ENCODE data around the gene KAT2B. TPM values are rescaled to one million over a fixed set of nuclear protein-coding genes. Genes with fewer than 3 reads are reported as not detected.

The KAT2B gene
- total RNA-seq, 1 experiment from 2014 or later: 3.7 TPM

GRCh38 chr3:20154928-20155327 lies 114.7 kb downstream of the KAT2B start:
- POLR2A ChIA-PET: interaction anchor here (1.0 kb wide), 1 partner anchor 15 kb away, joined by 4 read pairs; no protein-coding TSS in a partner anchor
- no peaks in the 10 kb centered on the region for H3K9me3 ChIP-seq (ENCODE audit: control insufficient read depth in 1 of 2, insufficient read depth in 1 of 2, low read depth in 1 of 2, low read length in 2 of 2)
- H3K9me2 ChIP-seq (ENCODE audit: insufficient read depth): no peaks in the 10 kb centered on the region
- CTCF ChIA-PET: no interaction called here
- no peak overlapping the region for H3K9ac ChIP-seq (ENCODE audit: low read length)
- no peak for TF ChIP-seq SP1 (IDR thresholded peaks at IDR 0.05; ENCODE audit: low read depth)
- peak; percentile 33; the same call in 1 of the 2 replicates for TF ChIP-seq RAD21 (IDR thresholded peaks at IDR 0.05; ENCODE audit: low read depth)
- TF ChIP-seq EGR1 (IDR thresholded peaks at IDR 0.05; ENCODE audit: low read depth): no peak
- BruUV-seq (replicated peaks): no TSS peak
- H3K4me1 ChIP-seq (ENCODE audit: control insufficient read depth in 1 of 2, insufficient read depth in 2 of 2, low read length in 2 of 2): no peaks in the 10 kb centered on the region
- no peak overlapping the region for H3K27ac ChIP-seq (ENCODE audit: low read depth, low read length)
- no peak overlapping the region for H3K4me2 ChIP-seq (ENCODE audit: low read length)
- no peaks in the 10 kb centered on the region for H4K20me1 ChIP-seq (ENCODE audit: insufficient read depth)
- no peaks in the 10 kb centered on the region for H3K79me2 ChIP-seq (ENCODE audit: insufficient read depth, low read length)
- DNase-seq (ENCODE audit: low read depth, low spot score) (no peak), ATAC-seq (no peak)
- H3K27me3 ChIP-seq (ENCODE audit: insufficient read depth, low read length): no peaks in the 10 kb centered on the region
- H3K4me3 ChIP-seq (replicated peaks in 1 of 2; ENCODE audit: low read depth in 1 of 2, low read length in 2 of 2): no peak overlapping the region
- no peak overlapping the region for H2AFZ ChIP-seq (ENCODE audit: low read depth, low read length, poor library complexity, severe bottlenecking)
- H3K36me3 ChIP-seq (ENCODE audit: control insufficient read depth in 1 of 2, insufficient read depth in 2 of 2, low read length in 2 of 2): peaks cover 10 to 11% of the 10 kb centered on the region in 2 experiments; a peak in 3 of 4 replicates
- intact Hi-C loops (cut with micrococcal nuclease): loop anchor here (10.0 kb wide), 1 partner anchor 270 kb away; no protein-coding TSS in a partner anchor
- RAD21 ChIA-PET (ENCODE audit: low non-redundant PET in 1 of 2, low total read pairs in 2 of 2, uncharacterized antibody in 2 of 2, unreplicated experiment in 2 of 2): no interaction called here

GRCh38 chr3:20160230-20160629 lies 120.0 kb downstream of the KAT2B start:
- H3K36me3 ChIP-seq (ENCODE audit: control insufficient read depth in 1 of 2, insufficient read depth in 2 of 2, low read length in 2 of 2): peaks cover 13 to 19% of the 10 kb centered on the region in 2 experiments; a peak in 3 of 4 replicates
- no peak overlapping the region for H2AFZ ChIP-seq (ENCODE audit: low read depth, low read length, poor library complexity, severe bottlenecking)
- H3K27me3 ChIP-seq (ENCODE audit: insufficient read depth, low read length): no peaks in the 10 kb centered on the region
- no peaks in the 10 kb centered on the region for H3K4me1 ChIP-seq (ENCODE audit: control insufficient read depth in 1 of 2, insufficient read depth in 2 of 2, low read length in 2 of 2)
- DNase-seq (ENCODE audit: low read depth, low spot score) (no peak), ATAC-seq (no peak)
- CTCF ChIA-PET: no interaction called here
- RAD21 ChIA-PET (ENCODE audit: low non-redundant PET in 1 of 2, low total read pairs in 2 of 2, uncharacterized antibody in 2 of 2, unreplicated experiment in 2 of 2): no interaction called here
- intact Hi-C loops (cut with micrococcal nuclease): no loop called here
- no peaks in the 10 kb centered on the region for H3K79me2 ChIP-seq (ENCODE audit: insufficient read depth, low read length)
- no peak overlapping the region for H3K4me2 ChIP-seq (ENCODE audit: low read length)
- H3K9me2 ChIP-seq (ENCODE audit: insufficient read depth): no peaks in the 10 kb centered on the region
- BruUV-seq (replicated peaks): no TSS peak
- POLR2A ChIA-PET: no interaction called here
- H3K27ac ChIP-seq (ENCODE audit: low read depth, low read length): no peak overlapping the region
- no peak overlapping the region for H3K4me3 ChIP-seq (replicated peaks in 1 of 2; ENCODE audit: low read depth in 1 of 2, low read length in 2 of 2)
- no peak overlapping the region for H3K9ac ChIP-seq (ENCODE audit: low read length)
- H4K20me1 ChIP-seq (ENCODE audit: insufficient read depth): no peaks in the 10 kb centered on the region
- TF ChIP-seq YY1 (IDR thresholded peaks at IDR 0.05; ENCODE audit: extremely low read depth, insufficient replicate concordance, low read depth, low read length): no peak
- no peak for TF ChIP-seq SIN3A (IDR thresholded peaks at IDR 0.05; ENCODE audit: low read depth)
- no peak for TF ChIP-seq POLR2AphosphoS5 (IDR thresholded peaks at IDR 0.05; ENCODE audit: low read depth, low read length)
- TF ChIP-seq ZBTB33 (IDR thresholded peaks at IDR 0.05; ENCODE audit: extremely low read depth, insufficient replicate concordance, low read length): no peak
- no peak for TF ChIP-seq CEBPB (IDR thresholded peaks at IDR 0.05; ENCODE audit: low read depth)
- TF ChIP-seq ELF1 (IDR thresholded peaks at IDR 0.05; ENCODE audit: borderline replicate concordance, low read depth): no peak
- H3K9me3 ChIP-seq (ENCODE audit: control insufficient read depth in 1 of 2, insufficient read depth in 1 of 2, low read depth in 1 of 2, low read length in 2 of 2): no peaks in the 10 kb centered on the region
